ENCODE measurements around the gene CDK6. TPM values are rescaled to one million over a fixed set of nuclear protein-coding genes. Genes with fewer than 3 reads are reported as not detected.
"Not testable (repeated sequence)": the region's sequence is repeated elsewhere in the genome, so short reads cannot be mapped to it uniquely, and the experiment has no call there.

CDK6 gene
- 3.6 and 6.0 TPM in 2 replicates for total RNA-seq (ENCODE audit: low replicate concordance)

- Histone ChIP-seq H3K4me2 (peak within 1 kb of the TSS; percentile 83), H3K9ac (no peak within 1 kb of the TSS), H3K36me3 (no peaks in the 10 kb centered on the region), H3K9me3 (ENCODE audit: low read depth) (no peaks in the 10 kb centered on the region), H3F3A (ENCODE audit: low read depth) (peaks cover 33% of the 10 kb centered on the region), H3K27ac (no peak within 1 kb of the TSS), H3K27me3 (peaks cover 68% of the 10 kb centered on the region), H3K4me3 (peak within 1 kb of the TSS; percentile 67), H3K79me2 (ENCODE audit: low read depth) (no peaks in the 10 kb centered on the region), H3K4me1 (peaks cover 12% of the 10 kb centered on the region), H4K20me1 (ENCODE audit: low read depth) (no peaks in the 10 kb centered on the region), H2AFZ (replicated peaks) (peak within 1 kb of the TSS; percentile 45)
- peak; percentile 72 for DNase-seq (ENCODE audit: low spot score)
- H3K9me3 Mint-ChIP-seq, result peaks cover 2% of the 10 kb centered on the region
- peaks cover 12% of the 10 kb centered on the region for H3K36me3 Mint-ChIP-seq
- H3K4me1 Mint-ChIP-seq, result peaks cover 39% of the 10 kb centered on the region
- H3K27ac Mint-ChIP-seq, result peak within 1 kb of the TSS; percentile 98
- H3K4me3 Mint-ChIP-seq, result peak within 1 kb of the TSS; percentile 99
- TF ChIP-seq CTCF (IDR thresholded peaks at IDR 0.05) (no peak), EZH2 (IDR thresholded peaks at IDR 0.05) (no peak), EZH2phosphoT487 (IDR thresholded peaks at IDR 0.05) (no peak)
- H3K27me3 Mint-ChIP-seq (ENCODE audit: insufficient read depth, low read depth), result peaks cover 11% of the 10 kb centered on the region
Measured at GRCh38 chr7:92836489-92836999, at the start of gene CDK6. TSS of gene CDK6 (minus strand) at chr7:92836573. CDS start at chr7:92833323, 3,250 bp downstream.

DNA sequence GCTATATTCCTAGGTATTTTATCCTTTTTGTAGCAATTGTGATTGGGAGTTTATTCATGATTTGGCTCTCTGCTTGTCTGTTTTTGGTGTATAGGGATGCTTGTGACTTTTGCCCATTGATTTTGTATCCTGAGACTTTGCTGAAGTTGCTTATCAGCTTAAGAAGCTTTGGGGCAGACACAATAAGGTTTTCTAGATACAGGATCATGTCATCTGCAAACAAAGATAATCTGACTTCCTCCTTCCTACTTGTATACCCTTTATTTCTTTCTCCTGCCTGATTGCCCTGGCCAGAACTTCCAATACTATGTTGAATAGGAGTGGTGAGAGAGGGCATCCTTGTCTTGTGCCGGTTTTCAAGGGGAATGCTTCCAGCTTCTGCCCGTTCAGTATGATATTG lies 49.7 kb upstream of the CDK6 start:
- not testable (repeated sequence) for H3K27ac ChIP-seq; H3K79me2 ChIP-seq (ENCODE audit: low read depth); H3K4me1 Mint-ChIP-seq; H3K27me3 Mint-ChIP-seq (ENCODE audit: insufficient read depth, low read depth); H3K4me3 Mint-ChIP-seq; H3K27ac Mint-ChIP-seq; H3K27me3 ChIP-seq; H2AFZ ChIP-seq (replicated peaks); H4K20me1 ChIP-seq (ENCODE audit: low read depth); DNase-seq (ENCODE audit: low spot score); H3K9ac ChIP-seq; H3K36me3 Mint-ChIP-seq; H3K36me3 ChIP-seq; H3F3A ChIP-seq (ENCODE audit: low read depth); H3K4me1 ChIP-seq; H3K4me2 ChIP-seq; H3K4me3 ChIP-seq; H3K9me3 ChIP-seq (ENCODE audit: low read depth)
- H3K9me3 Mint-ChIP-seq, result peaks cover 43% of the 10 kb centered on the region

DNA sequence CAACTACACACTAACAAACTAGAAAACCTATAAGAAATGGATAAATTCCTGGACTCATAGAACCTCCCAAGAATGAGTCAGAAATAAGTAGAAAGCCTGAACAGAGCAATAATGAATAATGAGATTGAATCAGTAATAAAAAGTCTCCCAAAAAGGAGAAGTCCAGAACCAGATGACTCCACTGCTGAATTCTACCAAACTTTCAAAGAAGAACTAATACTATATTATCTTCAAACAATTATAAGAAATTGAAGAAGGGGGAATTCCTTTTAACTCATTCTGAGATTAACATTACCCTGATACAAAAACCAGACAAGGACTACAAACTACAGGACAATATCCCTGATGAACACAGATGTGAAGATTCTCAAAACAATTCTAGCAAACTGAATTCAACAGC lies 47.8 kb upstream of the CDK6 start:
- Histone ChIP-seq H3F3A (ENCODE audit: low read depth) (no peaks in the 10 kb centered on the region), H3K9me3 (ENCODE audit: low read depth) (no peaks in the 10 kb centered on the region), H3K27me3 (no peaks in the 10 kb centered on the region), H3K4me1 (no peaks in the 10 kb centered on the region), H3K9ac (no peak overlapping the region), H4K20me1 (ENCODE audit: low read depth) (no peaks in the 10 kb centered on the region), H3K36me3 (no peaks in the 10 kb centered on the region), H2AFZ (replicated peaks) (no peak overlapping the region), H3K4me2 (no peak overlapping the region), H3K27ac (no peak overlapping the region), H3K4me3 (no peak overlapping the region), H3K79me2 (ENCODE audit: low read depth) (no peaks in the 10 kb centered on the region)
- DNase-seq (ENCODE audit: low spot score), result no peak
- Mint-ChIP-seq H3K4me1 (no peaks in the 10 kb centered on the region), H3K4me3 (no peak overlapping the region), H3K36me3 (peaks cover 7% of the 10 kb centered on the region), H3K27ac (no peak overlapping the region), H3K27me3 (ENCODE audit: insufficient read depth, low read depth) (no peaks in the 10 kb centered on the region), H3K9me3 (peaks cover 43% of the 10 kb centered on the region)
- TF ChIP-seq CTCF (IDR thresholded peaks at IDR 0.05) (no peak), EZH2phosphoT487 (IDR thresholded peaks at IDR 0.05) (no peak), EZH2 (IDR thresholded peaks at IDR 0.05) (no peak)

DNA sequence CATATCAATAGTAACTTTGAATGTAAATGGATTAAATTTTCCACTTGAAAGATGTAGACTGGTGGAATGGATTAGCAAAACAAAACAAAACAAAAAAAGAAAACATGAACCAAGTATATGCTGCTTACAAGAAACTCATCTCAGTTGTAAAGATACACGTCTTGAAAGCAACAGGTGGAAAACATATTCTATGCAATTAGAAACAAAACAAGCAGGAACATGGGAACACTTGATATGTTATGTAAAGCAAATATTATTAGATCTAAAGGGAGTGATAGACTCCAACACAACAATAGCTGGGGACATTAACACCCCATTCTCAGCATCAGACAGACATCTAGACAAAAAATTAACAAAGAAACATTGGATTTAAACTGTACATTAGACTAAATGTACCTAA lies 46.4 kb upstream of the CDK6 start:
- no peak overlapping the region for H3K27ac ChIP-seq
- H3F3A ChIP-seq (ENCODE audit: low read depth), result no peaks in the 10 kb centered on the region
- no peaks in the 10 kb centered on the region for H3K9me3 ChIP-seq (ENCODE audit: low read depth)
- no peaks in the 10 kb centered on the region for H3K4me1 ChIP-seq
- no peak for DNase-seq (ENCODE audit: low spot score)
- Mint-ChIP-seq H3K4me1 (no peaks in the 10 kb centered on the region), H3K4me3 (no peak overlapping the region), H3K36me3 (peaks cover 6% of the 10 kb centered on the region), H3K27ac (no peak overlapping the region), H3K27me3 (ENCODE audit: insufficient read depth, low read depth) (no peaks in the 10 kb centered on the region), H3K9me3 (peaks cover 38% of the 10 kb centered on the region)
- H3K4me3 ChIP-seq, result no peak overlapping the region
- H3K27me3 ChIP-seq, result no peaks in the 10 kb centered on the region
- no peaks in the 10 kb centered on the region for H3K36me3 ChIP-seq
- no peak overlapping the region for H3K9ac ChIP-seq
- no peak overlapping the region for H3K4me2 ChIP-seq
- H2AFZ ChIP-seq (replicated peaks), result no peak overlapping the region
- H4K20me1 ChIP-seq (ENCODE audit: low read depth), result no peaks in the 10 kb centered on the region
- no peak for TF ChIP-seq EZH2 (IDR thresholded peaks at IDR 0.05)
- no peak for TF ChIP-seq EZH2phosphoT487 (IDR thresholded peaks at IDR 0.05)
- no peak for TF ChIP-seq CTCF (IDR thresholded peaks at IDR 0.05)
- no peaks in the 10 kb centered on the region for H3K79me2 ChIP-seq (ENCODE audit: low read depth)

Measured in neural progenitor cell (in vitro differentiated cells).